Fibroblast of skin of right biceps (primary cell): Measurements from ENCODE around the gene VPS72.

Experiments
- DNase-seq: peaks from one replicate; pipeline ENCODE4 v3.0.0-alpha.2; 2013

Gene VPS72

DNA sequence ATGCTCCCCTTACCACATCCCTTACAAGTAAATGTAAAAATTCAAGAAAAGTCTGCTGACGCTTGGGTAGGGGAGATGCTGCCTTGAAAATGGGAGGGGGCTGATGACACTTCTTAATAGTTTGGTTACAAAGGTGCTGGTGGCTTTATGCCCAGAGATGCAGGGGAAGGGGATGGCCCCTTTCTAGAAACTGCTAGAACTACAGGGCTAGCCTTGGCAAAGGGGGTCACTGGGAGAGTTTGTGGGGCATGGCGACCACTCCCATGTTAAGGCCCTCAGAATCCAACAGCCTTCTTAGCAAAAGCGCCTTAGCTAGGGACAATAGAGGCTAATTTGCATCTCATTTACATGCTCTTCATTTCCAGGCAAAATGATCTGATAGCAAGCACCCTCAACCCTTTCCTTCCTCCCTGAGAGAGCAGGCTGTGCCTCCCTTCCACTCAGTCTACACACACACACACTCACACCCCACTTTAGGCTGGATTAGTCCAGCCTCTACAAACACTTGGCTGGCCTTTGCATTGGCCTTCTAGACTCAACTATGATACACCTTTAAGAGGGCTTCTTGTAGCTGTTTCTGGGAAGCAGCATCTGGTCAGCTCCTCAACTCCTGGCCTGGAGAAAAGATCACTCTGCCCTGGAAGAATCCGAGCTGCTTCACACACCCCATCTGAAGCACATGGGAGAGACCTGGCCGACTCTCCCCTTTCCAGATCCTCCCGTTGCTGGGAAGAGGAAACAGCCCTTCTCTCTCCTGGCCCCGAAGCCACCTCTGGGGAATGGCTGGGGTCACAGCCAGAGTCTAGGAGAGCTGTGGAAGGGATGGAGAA is 45.3 kb downstream of the VPS72 start:
- DNase-seq, result no peak

DNA sequence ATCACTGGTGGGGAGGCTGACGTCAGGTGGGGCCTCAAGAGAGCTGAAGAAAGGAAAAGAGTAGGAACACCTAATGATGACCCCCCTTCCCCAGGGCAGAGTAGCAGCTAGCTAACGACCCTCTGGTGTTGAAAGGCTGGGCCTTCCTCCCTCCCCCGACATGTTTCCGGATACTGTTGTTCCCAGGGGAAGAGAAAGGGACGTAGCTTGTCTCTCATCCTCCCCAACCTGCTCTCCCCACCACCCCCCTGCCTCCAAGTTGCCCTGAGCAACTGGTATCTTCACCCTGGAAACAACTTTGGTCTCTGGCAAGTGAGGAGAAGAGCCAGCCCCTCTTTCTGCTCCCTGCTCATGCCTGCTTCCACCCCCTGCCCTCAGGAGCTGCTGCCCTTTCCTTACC is 46.0 kb downstream of the VPS72 start:
- DNase-seq, result no peak

DNA sequence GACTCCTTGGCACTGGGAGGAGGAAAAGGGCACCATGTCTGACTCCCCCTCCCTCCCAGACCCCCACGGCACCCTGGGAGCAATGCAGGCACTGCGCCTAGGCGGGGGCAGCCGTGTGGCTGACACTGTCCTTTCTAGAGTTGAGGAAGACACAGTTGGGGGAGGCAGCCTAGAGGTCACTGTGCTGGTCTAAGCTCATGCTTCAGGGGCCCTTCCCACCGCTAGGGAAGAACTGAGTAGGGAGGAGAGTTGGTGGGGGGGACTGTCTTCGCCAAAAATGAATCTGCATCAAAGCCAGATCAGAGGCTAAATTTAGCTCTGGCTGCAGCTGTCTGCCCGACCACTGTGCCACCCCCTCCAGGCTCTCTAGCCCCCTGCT is 47.0 kb downstream of the VPS72 start:
- DNase-seq, result no peak

DNA sequence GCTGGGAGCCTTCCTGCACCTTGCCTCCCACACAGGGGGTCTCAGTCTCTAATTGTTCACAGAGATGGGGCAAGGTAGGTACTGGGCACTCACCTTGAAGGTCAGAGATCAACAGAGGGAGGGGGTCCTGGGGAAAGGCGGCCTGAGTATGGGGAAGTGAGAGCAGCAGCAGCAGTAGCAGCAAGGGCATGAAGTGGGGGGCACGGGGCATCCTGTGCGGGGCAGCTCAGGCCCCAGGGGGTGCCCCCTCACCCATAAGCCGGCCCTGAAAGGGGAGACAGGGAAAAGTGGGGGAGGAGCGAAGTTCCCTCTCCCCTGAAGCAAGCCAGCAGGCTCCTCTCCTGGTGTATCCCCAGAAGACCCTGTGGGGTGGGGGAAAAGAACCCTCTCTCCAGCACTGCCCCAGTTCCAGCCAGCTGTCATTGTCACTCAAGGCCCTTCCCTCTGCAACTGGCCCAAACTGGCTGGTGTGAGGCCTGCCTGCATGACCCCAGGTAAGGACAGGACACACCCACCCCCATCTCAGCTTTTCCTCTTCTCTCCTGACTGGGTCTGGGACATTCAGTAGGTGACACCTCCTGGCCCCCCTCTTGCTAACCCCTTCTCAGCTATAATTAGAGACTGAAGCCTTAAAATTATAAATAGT is 47.5 kb downstream of the VPS72 start:
- no peak for DNase-seq

DNA sequence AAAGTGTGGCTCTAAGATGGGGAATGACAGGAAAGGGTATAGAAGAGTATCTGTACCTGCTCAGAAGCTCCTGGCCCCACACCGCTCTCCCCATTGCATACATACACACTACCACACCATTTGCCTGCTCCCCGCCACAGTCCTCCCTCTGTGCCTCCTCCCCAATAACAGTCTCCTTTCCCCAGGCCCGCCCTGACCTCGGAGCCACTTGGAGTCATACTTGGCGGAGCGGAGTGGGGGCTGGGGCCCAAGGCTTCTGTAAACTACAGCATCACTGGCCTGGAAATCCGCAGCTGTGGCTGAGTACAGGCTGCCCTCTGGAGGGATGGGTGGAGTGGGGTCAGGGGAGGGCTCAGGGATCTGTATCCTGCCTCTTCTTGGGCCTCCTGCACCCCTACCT is 52.2 kb downstream of the VPS72 start:
- DNase-seq, result no peak

DNA sequence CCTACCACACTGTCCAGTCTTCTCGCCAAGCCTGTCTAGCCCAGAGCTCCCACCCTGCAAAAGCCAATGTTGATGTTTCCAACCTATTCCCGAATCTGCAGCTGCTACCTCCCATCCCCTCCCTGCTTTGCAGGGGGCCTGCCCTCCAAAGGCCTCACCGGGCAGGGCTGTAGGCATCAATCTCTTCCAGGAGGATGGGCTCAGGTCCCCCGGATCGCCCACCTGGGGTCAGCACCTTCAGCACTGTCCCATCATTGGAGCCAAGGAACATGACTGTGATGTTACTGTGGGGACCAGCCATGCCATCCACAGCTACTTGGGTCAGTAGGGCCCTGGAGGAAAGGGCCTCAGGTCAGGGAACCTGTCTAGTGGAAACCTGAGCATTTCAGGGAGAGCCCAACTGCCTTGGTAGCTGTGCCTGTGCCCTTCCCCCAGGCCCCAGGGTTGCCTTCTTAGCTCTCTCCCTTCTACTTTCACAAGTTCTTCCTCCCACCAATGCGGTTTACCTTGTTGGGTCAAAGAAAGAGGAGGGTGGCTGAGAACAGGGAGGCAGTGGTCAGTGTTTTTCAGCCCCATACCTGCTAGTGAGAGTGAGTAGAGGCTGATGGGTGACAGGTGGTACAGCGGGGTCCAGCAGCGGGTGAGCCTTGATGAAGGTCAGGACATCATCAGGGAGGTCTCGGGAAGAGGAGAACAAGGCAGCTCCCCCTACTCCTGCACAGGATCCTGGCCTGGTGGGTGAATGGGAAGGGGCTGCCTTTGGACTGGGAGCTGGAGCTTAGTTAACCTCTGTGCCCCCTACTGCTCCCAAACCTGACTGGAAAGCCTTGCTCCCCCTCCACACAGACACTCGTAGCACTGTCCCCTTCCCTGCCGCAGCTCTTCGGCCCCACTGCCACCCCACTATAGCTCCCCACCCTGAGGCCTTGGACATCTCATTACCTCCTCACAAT is 54.3 kb downstream of the VPS72 start:
- no peak for DNase-seq

GRCh38 chr1:151134991-151135390 is 55.0 kb downstream of the VPS72 start:
- no peak for DNase-seq

DNA sequence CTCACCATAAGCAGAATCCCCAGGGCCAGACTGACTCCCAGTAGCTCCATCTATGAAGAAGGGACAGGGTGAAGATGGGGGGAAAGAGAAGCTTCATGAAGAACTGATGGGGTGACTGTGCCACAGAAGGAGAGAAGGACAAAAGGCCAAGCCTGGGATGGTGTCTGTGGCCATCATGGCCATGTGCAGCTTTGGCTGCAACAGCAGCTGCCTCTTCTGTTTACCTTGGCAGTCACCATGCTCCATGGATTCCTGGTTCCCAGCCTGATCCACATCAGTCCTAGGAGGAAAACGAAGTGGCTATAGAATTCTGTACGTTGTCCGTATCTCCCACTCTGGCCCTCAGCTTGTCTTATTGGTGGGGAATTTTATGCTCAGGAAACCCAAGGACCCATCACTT is 55.6 kb downstream of the VPS72 start:
- no peak for DNase-seq

DNA sequence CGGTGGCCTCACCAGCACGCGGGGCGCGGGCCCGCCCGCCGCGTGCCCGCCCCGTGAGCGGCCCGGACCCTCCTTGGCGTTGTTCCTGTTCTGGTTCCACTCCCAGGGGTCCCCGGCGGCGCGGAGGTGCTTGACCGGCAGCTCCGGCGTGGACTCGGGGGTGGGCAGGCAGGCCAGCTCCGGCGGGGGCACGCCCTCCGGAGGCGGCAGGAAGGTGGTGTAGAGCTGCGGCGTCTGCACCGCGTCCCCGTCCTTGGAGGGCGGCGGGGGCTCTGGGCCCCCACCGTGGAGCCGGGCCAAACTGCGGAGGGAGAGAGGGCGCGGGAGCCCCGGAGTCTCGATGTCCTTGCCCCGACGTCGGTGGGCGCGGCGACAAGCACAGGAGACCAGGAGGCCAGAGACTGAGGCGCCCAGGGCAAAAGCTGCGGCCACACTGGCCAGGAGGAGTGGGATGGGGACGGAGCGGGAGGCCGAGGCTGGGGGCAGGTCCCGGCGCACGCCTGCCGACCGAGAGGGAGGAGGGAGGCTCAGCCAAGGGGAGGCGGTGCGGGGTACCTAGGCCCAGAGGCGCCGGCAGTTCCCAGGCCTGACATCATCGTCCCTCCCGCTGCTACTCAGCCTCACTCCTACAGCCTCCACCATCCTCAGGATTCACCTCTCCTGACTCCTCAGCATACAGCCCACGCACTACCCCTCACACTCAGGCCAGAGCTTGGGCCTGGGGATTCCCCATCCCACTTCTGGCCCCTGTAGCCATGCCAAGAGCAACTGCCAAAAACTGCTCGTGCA is 56.8 kb downstream of the VPS72 start:
- no peak for DNase-seq

GRCh38 chr1:151132335-151133017 is 57.5 kb downstream of the VPS72 start:
- DNase-seq, result no peak

GRCh38 chr1:151131701-151132334 is 58.2 kb downstream of the VPS72 start:
- DNase-seq, result peak; percentile 19

DNA sequence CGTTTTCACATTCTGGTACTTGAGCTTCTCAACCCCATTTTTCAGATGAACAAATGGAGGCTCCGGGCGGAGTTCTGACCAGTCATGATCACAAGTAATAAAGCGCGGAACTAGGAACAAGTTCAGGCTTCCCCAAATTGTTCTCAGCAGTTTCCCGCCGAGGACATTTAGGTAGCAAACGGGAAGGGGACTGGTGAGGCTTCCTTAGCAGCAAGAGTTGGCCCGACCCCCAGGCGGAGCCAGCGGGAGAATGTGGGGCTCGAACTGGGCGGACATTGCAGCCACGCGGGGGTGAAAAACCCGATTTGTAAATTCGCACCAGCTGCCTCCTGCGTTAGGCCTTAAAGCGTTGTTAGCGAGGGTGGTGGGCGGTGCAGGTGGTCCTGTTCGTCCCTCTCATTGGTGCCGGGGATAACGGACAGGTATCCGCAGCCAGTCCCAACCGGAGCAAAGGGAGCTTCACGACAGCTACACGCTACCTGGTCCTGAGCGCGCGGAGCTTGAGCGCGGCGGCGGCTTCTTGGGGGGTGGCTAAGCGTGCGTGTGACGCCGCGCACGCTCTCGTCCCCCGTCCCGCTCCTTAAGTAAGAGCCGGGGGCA is 58.9 kb downstream of the VPS72 start:
- DNase-seq, result peak; percentile 93

GRCh38 chr1:151128800-151129199 is 61.2 kb downstream of the VPS72 start:
- no peak for DNase-seq
